ENCODE measurements around the gene MYO18B. TPM values are rescaled to one million over a fixed set of nuclear protein-coding genes. Genes with fewer than 3 reads are reported as not detected.

Gene MYO18B
- total RNA-seq, 1 donor from 2014 or later: 0.17 TPM

DNA sequence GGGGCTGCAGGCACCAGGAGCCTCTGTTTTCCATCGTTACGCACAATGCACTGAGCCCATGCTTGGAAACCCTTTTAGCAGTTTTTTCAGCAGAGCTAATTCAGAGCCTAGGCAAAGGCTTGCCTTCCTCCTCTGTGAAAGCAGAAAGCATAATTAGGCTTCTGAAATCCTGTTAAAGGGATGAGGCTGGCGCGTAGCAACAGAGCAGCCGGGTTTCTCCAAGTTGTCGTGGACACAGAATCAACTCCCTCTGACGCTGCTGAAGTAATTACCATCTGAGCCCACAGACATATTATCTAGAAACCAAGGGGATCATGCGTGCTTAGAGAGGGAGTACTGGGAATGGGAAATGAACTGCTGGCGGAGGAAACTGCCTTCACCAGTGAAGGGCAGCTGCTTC lies 85.4 kb downstream of the MYO18B start:
- no peak for DNase-seq

DNA sequence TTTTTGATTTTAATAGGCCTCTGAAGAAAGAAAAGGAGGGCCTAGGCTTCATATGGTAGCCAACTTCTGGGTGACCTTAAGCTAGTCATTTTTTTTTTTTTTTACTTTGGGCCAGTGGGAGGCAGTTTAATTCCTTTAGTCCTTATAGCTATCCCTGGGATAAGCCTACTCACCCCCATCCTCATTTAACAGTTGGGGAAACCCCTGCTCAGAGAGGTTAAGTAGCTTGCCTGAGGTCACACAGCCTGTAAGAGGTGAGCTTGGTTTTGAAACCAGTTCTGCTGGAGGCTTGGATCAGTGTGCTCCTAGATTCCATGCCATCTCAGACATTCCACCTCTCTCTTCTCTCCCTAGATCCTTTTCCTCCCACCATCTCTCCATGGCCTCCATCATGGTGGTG lies 86.4 kb downstream of the MYO18B start:
- DNase-seq: no peak

DNA sequence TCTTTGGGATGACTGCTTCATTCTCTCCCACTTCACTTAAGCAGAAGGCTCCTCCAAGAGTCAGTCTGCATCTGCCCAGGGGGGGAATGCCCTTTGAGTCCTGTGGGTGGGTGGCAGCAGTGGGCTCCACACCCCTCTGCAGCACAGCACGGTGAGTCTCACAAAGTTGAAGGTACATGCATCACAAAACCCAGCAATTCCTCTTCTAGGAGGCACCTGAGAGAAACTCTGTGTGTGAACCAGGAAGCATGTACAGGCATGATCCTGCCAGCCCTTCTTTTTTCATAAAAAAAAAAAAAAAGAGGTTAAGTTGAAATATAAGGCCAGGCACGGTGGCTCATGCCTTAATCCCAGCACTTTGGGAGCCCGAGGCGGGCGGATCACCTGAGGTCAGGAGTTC lies 87.2 kb downstream of the MYO18B start:
- no peak for DNase-seq

DNA sequence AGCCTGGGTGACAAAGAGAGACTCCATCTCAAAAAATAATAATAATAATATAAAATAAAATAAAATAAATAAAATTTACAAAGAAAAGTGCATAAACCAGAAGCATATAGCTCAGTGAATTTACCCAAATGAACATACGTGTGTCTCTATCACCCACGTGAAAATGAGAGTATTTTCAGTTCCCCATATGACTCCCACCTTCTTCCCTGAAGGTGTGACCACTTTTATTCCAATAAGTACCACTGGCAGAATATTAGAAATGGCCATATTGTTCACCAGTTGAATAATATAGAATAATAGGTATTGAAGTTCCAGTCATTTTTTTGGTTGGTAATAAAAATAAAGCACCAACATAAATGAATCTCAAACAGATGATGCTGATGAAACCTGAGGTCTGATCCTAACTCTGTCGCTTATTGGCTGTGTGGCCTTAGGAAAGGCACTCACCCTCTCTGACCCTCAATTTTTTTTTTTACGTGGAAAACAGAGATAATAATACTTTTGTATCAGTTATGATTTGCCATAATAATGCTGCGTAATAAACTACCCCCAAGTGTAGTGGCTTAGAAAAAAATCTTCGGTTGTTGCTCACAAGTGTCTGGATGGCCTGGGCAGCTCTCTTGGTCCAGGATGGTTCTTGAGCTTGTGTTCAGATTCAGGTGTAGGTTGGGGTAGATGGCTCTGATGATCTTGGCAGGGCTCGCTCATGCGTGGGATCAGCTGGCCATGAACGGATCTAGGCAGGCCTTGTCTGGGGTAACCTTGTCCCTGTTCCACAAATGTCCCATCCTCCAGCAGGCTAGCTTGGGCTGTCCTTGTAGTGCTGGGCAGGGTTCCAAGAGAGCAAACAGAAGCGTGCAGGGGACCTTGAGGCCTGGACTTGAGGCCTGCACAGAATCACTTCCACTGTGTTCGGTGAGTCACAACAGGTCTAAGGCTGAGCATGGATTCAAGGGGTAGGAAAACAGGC lies 88.1 kb downstream of the MYO18B start:
- no peak for DNase-seq

DNA sequence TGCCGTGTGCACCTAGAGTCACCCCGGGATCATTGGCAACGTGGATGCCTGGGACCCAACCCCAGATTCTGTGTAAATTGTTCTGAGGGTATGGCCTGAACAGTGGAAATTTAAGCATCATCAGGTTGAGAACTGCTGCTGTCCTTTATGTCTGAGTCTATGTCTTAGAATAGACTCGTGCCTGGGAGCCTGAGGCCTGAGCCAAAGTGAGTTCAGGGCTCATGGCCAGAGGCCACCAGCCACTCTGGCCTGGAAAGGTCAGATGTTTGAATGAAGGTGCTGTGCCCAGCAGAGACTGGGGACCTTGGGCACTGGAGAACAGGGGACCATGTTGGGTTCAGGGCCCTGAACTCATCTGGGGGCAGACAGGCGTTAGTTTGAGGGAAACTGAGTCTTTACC lies 91.1 kb downstream of the MYO18B start:
- DNase-seq: no peak

DNA sequence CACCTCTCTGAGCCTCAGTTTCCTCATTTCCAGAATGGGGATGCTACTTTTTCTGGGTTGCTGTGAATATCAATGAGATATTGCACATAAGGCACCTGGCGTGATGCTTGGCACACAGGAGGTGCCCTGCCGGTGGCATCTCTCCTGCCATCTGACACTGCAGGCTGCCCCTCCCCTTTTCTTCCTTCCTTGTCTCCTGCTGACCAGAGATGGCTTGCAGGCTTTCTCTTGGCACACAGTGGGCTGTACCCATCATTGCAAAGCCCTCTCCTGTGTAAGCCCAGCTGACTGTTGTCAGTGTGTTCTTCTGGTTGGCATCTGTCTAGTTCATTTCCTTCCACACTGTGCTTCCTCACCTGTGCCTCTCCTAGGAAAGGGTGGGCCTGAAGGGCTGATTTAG lies 91.7 kb downstream of the MYO18B start:
- no peak for DNase-seq

DNA sequence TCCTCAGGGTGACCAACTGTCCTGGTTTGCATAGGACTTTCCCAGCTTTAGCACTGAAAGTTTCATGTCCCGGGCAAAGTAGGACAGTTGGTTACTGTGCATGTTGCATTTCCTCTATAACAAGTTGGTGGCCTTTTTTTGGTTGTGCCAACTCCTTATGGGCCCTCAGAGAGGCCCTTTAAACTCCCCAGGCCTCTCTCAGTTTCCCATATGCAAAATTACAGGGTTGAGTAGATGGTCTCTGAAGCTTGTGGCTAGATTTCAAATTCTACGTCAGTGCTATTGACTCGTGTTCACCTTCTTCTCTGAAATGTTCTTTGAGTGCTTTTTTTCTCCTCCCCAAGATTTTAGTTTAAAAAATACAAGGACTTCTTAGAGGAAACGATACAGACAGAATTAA lies 92.5 kb downstream of the MYO18B start:
- DNase-seq: no peak

DNA sequence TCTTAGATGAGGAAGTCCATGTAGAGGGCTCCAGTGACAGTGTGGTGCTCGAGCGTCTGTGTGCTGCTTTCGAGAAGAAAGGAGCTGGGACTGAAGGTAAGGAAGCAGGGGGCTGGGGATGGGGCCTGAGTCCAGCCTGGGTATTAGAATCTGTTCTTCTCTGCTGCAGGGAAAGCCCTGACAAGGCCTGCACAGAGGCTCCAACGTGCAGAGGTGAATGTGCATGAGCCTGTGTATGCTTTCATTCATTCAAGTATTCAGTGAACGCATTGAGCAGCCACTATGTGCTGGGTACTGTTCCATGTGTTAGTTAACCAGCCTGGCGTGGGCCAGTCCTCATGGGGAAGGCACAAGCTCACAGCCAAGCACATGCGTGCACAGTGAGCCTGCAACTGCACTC lies 93.4 kb downstream of the MYO18B start:
- no peak for DNase-seq

DNA sequence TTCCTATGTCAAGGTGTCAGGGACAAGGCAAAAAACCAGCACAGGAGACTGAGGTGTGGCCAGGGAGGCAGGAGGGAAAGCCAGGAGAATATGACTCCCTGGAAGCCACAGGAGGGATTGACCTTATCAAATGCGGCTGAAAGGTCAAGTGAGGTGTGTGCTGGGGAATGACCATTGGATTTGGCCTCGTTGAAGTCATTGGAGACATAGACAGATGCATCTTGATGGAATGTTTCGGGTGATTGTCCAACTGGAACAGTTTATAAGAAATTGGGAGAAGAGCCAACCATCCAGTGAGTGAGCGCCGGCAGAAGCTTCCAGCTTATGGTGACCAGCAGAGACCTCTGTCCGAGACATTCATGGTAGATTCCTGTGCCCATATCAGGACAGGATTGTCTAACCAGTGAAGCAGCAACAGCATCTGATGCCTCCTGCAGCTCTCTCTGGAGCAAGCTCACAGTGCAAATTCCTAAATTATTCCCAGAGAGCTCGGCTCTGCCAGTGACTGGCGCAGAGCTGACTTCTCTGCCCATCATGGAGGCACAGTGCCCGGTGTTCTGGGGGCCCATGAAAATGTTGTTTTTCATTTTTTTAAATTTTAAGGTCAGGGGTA lies 95.4 kb downstream of the MYO18B start:
- DNase-seq: no peak

DNA sequence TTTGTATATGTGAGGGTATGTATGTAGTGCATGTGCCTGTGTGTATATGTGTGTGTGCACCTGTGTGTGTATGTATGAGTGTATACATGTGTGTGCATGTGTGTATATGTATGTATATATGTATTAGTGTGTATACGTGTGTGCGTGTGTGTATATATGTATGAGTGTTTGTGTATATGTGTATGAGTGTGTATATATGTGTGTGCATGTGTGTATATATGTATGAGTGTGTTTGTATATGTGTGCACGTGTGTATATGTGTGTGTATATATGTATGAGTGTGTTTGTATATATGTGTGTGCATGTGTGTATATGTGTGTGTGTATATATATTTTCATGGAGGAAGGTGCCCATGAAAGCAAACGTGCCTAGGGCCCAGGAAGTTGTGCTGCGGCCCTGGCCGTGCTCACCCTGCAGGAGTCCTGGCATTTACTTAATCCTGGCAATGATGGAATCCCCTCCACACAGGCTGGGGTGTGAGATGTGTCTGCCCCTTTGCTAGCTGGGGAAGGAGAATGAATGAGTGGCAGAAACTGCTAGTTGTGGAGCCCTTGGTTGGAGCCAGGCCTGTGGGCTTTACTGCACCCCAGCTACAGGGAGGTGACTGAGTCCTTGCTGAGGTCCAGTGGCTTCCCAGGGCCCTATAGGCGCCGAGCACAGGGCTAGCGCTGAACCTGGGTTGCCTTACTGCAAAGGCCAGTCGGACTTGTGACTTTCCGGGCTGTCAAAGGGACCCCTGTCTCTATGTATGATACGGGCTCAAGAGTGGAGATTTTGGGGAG lies 97.2 kb downstream of the MYO18B start:
- no peak for DNase-seq

DNA sequence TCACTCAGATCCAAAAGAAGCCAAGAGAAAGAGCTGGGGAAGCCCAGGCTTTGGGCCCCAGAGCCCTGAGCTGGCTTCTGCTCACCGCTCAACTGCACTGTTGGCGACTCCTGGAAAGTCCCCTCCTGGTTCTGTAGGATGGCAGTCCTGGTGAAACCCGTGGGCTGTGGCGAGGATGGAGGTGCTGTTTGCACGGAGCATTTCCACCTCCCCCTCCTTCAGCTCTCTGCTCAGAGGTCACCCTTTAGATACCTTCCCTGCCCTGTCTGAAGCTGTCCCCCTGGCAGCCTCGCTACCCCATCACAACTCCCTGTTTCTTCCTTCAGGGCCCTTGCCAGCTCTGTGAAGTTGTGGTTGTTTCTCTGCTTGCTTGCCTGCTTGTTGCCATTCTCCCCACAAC lies 97.8 kb downstream of the MYO18B start:
- DNase-seq: no peak

DNA sequence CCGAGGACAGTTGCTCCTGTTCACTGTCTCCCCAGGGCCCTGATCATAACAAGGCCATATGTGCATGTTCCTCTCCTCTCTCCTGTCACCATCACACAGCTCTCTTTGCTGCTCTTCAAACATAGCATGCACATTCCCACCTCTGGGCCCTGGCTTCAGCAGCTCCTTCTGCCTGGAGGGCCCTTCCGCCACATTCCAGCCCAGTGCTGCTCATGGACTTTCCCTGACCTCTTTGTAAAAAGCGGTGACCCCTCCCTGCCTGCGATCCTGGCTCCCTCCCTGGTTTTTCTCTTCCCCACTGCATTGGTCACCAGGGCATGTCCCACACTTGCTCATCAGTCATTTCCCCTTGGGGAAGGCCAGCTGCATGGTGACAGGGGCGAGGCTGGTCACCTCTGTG lies 98.2 kb downstream of the MYO18B start:
- no peak for DNase-seq

DNA sequence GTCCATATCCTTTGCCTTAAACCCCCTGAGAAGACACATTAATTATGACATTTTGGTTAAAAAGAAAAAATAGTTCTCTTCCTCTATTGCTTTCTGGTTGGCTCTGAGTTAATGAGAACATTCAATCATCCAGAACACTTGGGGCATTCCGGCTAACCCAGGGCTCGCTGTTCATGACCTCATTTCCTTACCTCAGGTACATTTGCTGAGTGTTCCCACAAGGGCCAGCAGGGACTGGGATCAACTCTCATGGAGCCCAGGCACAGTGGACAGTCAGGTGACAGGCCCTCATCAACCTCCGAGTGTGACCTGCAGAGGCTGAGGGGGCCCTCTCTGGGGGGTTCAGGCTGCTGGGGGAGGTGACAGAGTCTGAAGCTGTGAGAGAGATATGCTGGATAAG lies 98.9 kb downstream of the MYO18B start:
- no peak for DNase-seq

DNA sequence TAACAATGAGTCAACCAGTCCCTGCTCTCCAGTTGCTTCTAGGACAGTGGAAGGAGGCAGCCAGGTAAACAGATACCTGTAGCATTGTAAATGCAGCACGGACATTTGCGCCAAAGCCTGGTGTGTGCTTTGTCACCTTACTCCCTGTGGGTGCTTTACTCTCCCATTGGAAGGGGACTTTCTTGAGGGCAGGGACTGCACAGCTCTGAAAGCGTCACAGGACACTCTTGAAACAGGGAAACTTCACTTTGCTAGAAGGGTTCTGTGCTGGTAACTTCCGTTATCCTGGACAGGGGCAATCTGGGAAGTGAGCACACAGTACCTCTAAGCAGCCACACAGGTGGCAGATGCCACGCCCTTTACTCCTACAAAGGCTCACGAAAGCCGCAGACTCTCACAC lies 99.8 kb downstream of the MYO18B start:
- DNase-seq: no peak

DNA sequence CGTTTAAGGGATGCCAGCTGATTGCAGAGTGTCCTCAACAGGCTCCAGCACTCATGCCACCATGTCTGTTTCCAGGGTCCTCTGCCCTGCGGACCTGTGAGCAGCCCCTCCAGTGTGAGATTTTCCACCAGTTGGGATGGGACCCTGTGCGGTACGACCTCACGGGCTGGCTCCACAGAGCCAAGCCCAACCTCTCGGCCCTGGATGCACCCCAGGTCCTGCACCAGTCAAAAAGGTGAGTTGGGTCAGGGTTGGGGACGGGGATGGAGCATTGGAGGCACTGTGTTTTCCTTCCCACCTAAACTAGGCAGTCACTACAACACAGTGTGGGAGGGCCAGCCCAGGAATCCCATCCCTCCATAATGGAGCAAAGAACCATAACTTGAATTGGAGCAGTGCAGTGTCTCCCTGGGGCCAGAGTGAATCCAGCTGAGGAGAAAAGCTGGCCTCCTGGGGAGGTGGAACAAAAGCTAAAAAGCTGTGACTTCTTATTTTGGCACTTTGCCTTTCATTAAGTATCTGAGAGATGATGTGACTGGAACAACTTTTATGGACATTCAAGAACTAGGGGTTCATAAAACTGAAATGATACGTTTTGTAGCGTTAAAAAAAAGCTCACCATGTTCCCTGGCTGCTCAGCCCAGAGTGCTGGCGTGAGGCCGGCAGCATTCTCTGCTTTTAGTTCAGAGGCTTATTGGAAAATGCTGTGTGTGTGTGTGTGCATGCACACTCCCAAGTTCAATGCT lies 101.8 kb downstream of the MYO18B start:
- no peak for DNase-seq

DNA sequence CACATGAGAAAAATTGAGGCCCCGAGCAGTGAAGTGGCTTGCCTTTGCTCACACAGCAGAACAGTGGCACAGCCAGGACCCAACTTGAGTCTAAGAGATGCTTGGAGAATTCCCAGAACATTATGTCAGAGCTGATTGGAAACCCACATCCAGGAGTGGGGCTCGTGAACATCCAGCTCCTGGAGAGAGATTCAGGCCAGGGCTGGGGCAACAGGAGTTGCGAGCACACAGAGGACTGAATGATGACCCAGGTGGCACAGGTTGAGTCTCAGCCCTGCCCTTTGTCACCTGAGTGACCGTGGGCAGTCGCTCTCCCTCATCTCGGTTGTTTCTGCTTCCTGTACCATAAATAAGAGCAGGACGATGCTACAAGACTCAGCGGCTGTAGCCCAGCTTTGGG lies 102.6 kb downstream of the MYO18B start:
- DNase-seq: no peak

DNA sequence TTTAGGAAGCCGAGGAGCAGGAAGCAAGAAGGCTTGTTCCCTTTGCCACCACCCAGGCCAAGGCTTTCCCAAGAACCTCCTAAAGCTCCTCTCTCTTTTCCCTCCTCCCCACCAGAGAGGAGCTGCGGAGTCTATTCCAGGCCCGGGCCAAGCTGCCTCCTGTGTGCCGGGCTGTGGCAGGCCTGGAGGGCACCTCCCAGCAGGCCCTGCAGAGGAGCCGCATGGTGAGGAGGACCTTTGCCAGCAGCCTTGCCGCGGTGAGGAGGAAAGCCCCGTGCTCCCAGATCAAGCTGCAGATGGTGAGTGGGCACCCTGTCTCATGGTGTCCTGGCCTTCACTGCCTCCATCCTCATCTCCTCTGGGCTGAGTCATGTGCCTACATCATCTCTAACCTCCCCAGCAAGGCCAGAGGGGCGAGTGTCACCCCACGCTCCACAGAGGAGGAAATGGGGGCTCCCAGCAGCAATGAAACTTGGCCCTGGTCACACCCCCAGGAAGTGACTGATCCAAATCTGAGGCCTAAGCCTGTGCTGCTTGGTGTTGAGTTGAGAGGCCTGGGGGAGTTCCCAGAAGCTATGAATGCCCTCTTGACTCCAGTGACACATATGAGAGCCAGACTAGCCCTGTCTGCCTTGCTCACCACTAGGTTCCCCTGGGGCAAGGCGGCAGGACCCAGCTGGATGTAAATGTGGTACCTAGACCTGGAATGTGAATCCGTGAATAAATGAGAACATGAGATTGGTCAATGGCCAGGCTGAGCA lies 104.2 kb downstream of the MYO18B start:
- DNase-seq: no peak

DNA sequence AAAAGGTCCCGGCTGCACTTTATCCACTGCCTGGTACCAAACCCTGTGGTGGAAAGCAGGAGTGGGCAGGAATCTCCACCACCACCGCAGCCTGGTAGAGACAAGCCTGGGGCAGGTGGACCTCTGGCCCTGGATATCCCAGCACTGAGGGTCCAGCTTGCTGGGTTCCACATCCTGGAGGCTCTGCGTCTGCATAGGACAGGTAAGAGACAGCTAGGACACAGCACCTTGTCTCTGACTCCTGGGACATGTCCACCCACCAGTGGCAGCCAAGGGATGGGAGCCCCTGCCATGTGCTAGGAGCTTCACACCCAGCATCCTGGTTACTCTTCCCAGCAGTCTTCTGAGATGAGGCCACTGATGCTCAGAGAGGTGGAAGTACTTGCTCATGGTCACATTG lies 105.5 kb downstream of the MYO18B start:
- no peak for DNase-seq

DNA sequence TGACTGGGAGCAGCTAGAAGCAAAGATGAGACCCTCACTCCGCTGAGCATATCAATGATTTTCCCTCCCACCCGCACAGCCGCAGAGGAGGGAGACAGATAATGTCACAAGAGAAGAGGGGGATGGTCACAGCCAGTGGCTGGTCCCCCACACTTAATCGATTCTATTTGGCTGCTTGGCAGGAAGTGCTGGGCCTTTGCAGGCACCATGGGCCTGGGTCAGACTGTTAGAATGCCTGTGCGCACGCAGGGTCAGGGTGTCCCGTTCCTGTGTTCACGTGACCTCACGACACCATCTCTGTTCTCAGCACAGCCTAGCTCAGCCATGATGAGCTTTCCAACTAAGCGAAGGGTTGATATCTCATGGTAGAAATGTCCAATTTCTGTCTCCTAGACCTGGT lies 107.0 kb downstream of the MYO18B start:
- no peak for DNase-seq

DNA sequence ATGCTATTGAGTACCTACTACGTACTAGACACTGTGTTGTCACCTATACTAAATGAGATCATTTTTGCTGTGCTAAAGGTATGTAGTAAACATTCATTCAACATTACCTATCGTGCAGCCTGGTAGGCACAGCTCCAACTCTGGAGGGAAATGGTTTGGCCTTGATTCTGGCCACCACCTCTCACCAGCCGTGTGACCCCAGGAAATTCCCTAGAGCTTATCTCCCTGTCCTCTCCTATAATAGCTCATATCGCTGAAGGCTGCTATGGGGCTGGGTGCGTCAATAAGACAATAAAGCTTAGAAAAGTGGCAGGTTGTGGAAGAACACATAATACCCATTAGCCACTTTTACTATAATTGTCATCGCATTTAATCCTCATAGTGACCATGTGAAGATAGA lies 107.5 kb downstream of the MYO18B start:
- no peak for DNase-seq

DNA sequence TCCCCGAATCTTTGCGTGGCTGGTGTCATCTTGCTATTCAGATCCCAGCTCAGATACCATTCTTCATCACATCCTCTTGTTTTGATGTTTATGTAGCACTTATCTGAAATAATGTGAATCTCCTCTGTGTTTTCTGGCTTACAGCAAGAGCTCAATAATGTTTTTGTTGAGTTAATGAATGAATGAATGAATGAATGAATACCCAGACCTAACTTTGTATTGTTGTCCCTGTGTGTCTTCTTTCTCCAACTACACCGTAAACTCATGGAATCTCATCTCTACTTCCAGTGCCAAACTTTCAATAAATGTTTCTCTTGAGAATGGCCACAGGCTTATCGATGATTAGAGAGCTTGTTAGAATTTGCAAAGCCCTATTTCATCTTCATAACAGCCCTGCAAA lies 110.2 kb downstream of the MYO18B start:
- no peak for DNase-seq

DNA sequence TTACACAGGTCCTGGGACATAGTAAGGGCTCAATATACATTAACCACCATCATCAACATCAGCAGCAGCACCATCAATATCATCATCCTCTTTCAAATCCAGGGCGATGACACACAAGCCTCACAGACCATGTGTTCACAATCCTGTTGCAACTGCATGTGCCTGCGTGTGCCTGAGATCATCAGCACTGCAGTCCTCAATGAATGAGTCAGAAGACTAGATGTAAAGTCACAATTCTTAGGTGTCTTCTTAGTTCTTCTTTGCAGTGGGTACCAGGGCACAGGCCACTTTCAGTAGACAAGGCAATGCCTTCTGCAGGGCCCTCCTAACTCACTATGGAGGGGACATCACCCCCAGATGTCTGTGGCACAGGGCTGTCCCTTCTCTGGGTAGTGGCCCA lies 111.1 kb downstream of the MYO18B start:
- no peak for DNase-seq
